Measurements from ENCODE around the gene HOXA2. TPM values are rescaled to one million over a fixed set of nuclear protein-coding genes. Genes with fewer than 3 reads are reported as not detected.

HOXA2 gene
- total and polyA plus RNA-seq, 4 donors: 0.44 to 3.4 (median 1.5) TPM

- peak; percentile 90 to 94 (median 91) for DNase-seq
- 56 to 79% methylated on average over 57 to 66 of the region's 66 CpGs for WGBS, 2 donors
- Histone ChIP-seq H3K27me3 (ENCODE audit: control insufficient read depth in 3 of 3, insufficient read depth in 3 of 3, low read length in 2 of 3) (peaks cover 0 to 58% (median 3%) of the 10 kb centered on the region in 3 donors), H3K9me3 (ENCODE audit: control insufficient read depth in 4 of 4, insufficient read depth in 3 of 4, low read length in 3 of 4) (no peaks in the 10 kb centered on the region), H3K9ac (ENCODE audit: insufficient read depth in 1 of 2, low read length in 2 of 2) (peak overlapping the region in 1 of 2 donors; percentile 96), H3K4me1 (ENCODE audit: control insufficient read depth in 5 of 5, insufficient read depth in 5 of 5, low read length in 5 of 5) (peaks cover 0 to 50% (median 18%) of the 10 kb centered on the region in 5 donors), H3K27ac (ENCODE audit: low read depth in 1 of 2, low read length in 1 of 2) (peak overlapping the region in 1 of 2 donors; percentile 81), H3K36me3 (ENCODE audit: control insufficient read depth in 4 of 4, insufficient read depth in 4 of 4, low read length in 4 of 4) (peaks cover 0 to 36% (median 8%) of the 10 kb centered on the region in 4 donors), H3K4me3 (no peak overlapping the region)
- no peak for ATAC-seq (ENCODE audit: insufficient read depth, low FRiP score)
- TF ChIP-seq CTCF (IDR thresholded peaks at IDR 0.05; ENCODE audit: control extremely low read depth, extremely low read depth): no peak
Observed at GRCh38 chr7:27110186-27111031, 7.9 kb upstream of the HOXA2 start.

- WGBS, 2 donors: 81 to 85% methylated on average over 4 of the region's 4 CpGs
- TF ChIP-seq CTCF (IDR thresholded peaks at IDR 0.05; ENCODE audit: control extremely low read depth, extremely low read depth): no peak
- no peaks in the 10 kb centered on the region for H3K9me3 ChIP-seq (ENCODE audit: control insufficient read depth in 4 of 4, insufficient read depth in 3 of 4, low read length in 3 of 4)
- peak in 1 of 3 donors; percentile 70 for DNase-seq
- H3K36me3 ChIP-seq (ENCODE audit: control insufficient read depth in 4 of 4, insufficient read depth in 4 of 4, low read length in 4 of 4): peaks cover 0 to 32% (median 8%) of the 10 kb centered on the region in 4 donors
- H3K4me3 ChIP-seq: no peak overlapping the region
- H3K4me1 ChIP-seq (ENCODE audit: control insufficient read depth in 5 of 5, insufficient read depth in 5 of 5, low read length in 5 of 5): peaks cover 0 to 58% (median 18%) of the 10 kb centered on the region in 5 donors
- H3K9ac ChIP-seq (ENCODE audit: insufficient read depth in 1 of 2, low read length in 2 of 2): peak overlapping the region; percentile 43 to 96
- peak overlapping the region in 1 of 2 donors; percentile 91 for H3K27ac ChIP-seq (ENCODE audit: low read depth in 1 of 2, low read length in 1 of 2)
- ATAC-seq (ENCODE audit: insufficient read depth, low FRiP score): no peak
- H3K27me3 ChIP-seq (ENCODE audit: control insufficient read depth in 3 of 3, insufficient read depth in 3 of 3, low read length in 2 of 3): peaks cover 0 to 54% (median 3%) of the 10 kb centered on the region in 3 donors
Observed at GRCh38 chr7:27109466-27110185, 7.1 kb upstream of the HOXA2 start.

GRCh38 chr7:27108390-27109127 is 6.1 kb upstream of the HOXA2 start:
- H3K9me3 ChIP-seq (ENCODE audit: control insufficient read depth in 4 of 4, insufficient read depth in 3 of 4, low read length in 3 of 4): no peaks in the 10 kb centered on the region
- peak; percentile 82 to 89 (median 85) for DNase-seq
- TF ChIP-seq CTCF (IDR thresholded peaks at IDR 0.05; ENCODE audit: control extremely low read depth, extremely low read depth): no peak
- peaks cover 0 to 32% (median 8%) of the 10 kb centered on the region in 4 donors for H3K36me3 ChIP-seq (ENCODE audit: control insufficient read depth in 4 of 4, insufficient read depth in 4 of 4, low read length in 4 of 4)
- H3K4me3 ChIP-seq: no peak overlapping the region
- peak overlapping the region; percentile 43 to 96 for H3K9ac ChIP-seq (ENCODE audit: insufficient read depth in 1 of 2, low read length in 2 of 2)
- H3K4me1 ChIP-seq (ENCODE audit: control insufficient read depth in 5 of 5, insufficient read depth in 5 of 5, low read length in 5 of 5): peaks cover 0 to 68% (median 18%) of the 10 kb centered on the region in 5 donors
- 36 to 57% methylated on average over 41 of the region's 41 CpGs for WGBS, 2 donors
- ATAC-seq (ENCODE audit: insufficient read depth, low FRiP score): no peak
- H3K27ac ChIP-seq (ENCODE audit: low read depth in 1 of 2, low read length in 1 of 2): peak overlapping the region in 1 of 2 donors; percentile 91
- peaks cover 0 to 62% (median 3%) of the 10 kb centered on the region in 3 donors for H3K27me3 ChIP-seq (ENCODE audit: control insufficient read depth in 3 of 3, insufficient read depth in 3 of 3, low read length in 2 of 3)

All from lung (tissue), 12 donors.